ENCODE data around the gene TUBGCP2.
A peak's percentile ranks its signal among the peaks of the same experiment; 100 is the strongest.

Gene TUBGCP2

DNA sequence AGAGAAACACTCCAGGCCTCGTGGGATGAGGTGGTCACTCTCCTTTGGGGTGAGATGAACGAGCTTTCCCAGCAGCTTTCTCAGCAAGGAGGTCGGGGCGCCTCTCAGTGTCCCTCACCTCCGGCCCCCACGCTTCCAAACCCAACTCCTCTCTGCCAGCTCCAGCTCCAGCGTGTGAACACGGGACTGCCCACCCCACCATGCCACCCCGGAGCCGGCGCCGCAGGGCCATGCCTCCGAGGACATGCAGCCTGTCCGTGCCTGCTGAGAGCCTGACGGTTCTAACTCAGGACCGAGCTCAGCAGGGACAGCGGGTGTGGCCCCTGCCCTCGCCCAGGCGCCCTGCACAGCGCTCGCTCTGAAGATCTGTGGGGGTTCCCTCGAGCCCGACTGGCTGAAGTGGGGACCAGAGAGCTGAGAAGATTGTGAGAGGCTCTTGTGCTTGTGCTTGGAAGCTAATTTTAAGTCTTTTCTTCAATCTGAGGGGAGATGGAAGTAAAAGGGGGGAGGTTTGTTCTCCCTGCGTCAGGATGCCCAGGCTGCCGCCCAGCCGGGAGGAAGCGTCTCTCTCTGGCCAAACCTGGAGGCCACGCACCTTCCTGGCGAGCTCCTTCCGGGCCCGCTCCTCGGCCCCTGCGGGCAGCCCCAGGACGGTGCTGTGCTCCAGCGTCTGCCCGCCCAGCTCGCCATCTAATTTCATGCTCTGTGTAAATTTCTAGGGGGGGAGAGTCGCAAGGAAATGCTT is 26.9 kb downstream of the TUBGCP2 start:
- Histone ChIP-seq H3K27ac (ENCODE audit: low read depth, low read length) (no peak overlapping the region), H3K9ac (ENCODE audit: low read length) (no peak overlapping the region), H3K36me3 (ENCODE audit: insufficient read depth, low read length) (peaks cover 61% of the 10 kb centered on the region), H3K4me1 (ENCODE audit: insufficient read depth, low read length) (no peaks in the 10 kb centered on the region), H3K4me3 (ENCODE audit: low read depth in 1 of 2, low read length in 2 of 2) (no peak overlapping the region), H3K27me3 (ENCODE audit: control insufficient read depth in 1 of 2, insufficient read depth in 2 of 2, low read length in 2 of 2) (peaks cover 0 to 8% of the 10 kb centered on the region in 2 donors), H3K9me3 (ENCODE audit: low read length) (no peaks in the 10 kb centered on the region)

DNA sequence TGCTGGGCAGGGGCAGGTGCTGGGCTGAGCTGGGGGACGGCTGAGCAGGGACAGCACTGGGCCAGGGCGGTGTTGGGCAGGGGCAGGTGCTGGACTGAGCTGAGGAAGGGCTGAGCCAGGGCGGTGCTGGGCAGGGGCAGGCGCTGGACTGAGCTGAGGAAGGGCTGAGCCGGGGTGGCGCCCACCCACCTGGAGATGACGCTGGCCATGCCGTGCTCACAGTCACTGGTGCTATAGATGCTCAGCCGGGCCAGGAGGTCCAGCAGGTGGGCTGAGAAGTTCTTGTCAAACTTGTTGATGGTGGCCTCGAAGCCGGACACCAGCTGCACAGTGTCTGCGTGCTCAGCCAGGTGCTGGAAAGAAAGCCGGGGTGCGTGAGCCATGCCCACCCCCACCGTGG is 27.6 kb downstream of the TUBGCP2 start:
- H3K36me3 ChIP-seq (ENCODE audit: insufficient read depth, low read length) = peaks cover 54% of the 10 kb centered on the region

DNA sequence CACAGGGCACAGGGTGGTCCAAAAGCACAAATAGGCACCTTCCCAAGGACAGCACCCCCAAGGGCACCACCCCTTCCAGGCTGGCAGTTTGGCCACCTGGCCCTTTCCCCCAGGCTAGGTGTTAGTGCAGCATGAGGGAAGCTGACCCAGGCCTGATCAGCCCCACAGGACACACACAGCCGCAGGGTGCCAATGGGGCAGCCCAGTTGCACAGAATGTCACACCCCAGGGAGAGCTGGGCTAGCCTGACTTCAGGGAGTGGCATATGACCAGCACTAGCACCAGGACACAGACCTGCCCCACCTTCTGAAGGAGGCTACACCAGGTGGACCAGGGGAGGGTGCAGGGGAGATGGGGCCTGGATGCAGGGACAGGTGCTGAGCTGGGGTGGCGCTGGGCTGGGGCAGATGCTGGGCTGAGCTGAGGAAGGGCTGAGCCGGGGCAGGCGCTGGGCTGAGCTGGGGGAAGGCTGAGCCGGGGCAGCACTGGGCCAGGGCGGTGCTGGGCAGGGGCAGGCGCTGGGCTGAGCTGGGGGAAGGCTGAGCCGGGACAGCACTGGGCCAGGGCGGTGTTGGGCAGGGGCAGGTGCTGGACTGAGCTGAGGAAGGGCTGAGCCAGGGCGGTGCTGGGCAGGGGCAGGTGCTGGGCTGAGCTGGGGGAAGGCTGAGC is 28.1 kb downstream of the TUBGCP2 start:
- no peak overlapping the region for H3K4me3 ChIP-seq (ENCODE audit: low read depth in 1 of 2, low read length in 2 of 2)
- no peaks in the 10 kb centered on the region for H3K9me3 ChIP-seq (ENCODE audit: low read length)
- H3K27ac ChIP-seq (ENCODE audit: low read depth, low read length) = no peak overlapping the region
- no peaks in the 10 kb centered on the region for H3K4me1 ChIP-seq (ENCODE audit: insufficient read depth, low read length)
- no peak overlapping the region for H3K9ac ChIP-seq (ENCODE audit: low read length)
- H3K27me3 ChIP-seq (ENCODE audit: control insufficient read depth in 1 of 2, insufficient read depth in 2 of 2, low read length in 2 of 2) = peaks cover 0 to 21% of the 10 kb centered on the region in 2 donors
- H3K36me3 ChIP-seq (ENCODE audit: insufficient read depth, low read length) = peaks cover 48% of the 10 kb centered on the region

More for the DNA sequence above, 27.6 kb downstream of the TUBGCP2 start:
- Histone ChIP-seq H3K27me3 (ENCODE audit: control insufficient read depth in 1 of 2, insufficient read depth in 2 of 2, low read length in 2 of 2) (peaks cover 0 to 16% of the 10 kb centered on the region in 2 donors), H3K9me3 (ENCODE audit: low read length) (no peaks in the 10 kb centered on the region), H3K27ac (ENCODE audit: low read depth, low read length) (no peak overlapping the region), H3K4me3 (ENCODE audit: low read depth in 1 of 2, low read length in 2 of 2) (no peak overlapping the region), H3K9ac (ENCODE audit: low read length) (no peak overlapping the region), H3K4me1 (ENCODE audit: insufficient read depth, low read length) (no peaks in the 10 kb centered on the region)

DNA sequence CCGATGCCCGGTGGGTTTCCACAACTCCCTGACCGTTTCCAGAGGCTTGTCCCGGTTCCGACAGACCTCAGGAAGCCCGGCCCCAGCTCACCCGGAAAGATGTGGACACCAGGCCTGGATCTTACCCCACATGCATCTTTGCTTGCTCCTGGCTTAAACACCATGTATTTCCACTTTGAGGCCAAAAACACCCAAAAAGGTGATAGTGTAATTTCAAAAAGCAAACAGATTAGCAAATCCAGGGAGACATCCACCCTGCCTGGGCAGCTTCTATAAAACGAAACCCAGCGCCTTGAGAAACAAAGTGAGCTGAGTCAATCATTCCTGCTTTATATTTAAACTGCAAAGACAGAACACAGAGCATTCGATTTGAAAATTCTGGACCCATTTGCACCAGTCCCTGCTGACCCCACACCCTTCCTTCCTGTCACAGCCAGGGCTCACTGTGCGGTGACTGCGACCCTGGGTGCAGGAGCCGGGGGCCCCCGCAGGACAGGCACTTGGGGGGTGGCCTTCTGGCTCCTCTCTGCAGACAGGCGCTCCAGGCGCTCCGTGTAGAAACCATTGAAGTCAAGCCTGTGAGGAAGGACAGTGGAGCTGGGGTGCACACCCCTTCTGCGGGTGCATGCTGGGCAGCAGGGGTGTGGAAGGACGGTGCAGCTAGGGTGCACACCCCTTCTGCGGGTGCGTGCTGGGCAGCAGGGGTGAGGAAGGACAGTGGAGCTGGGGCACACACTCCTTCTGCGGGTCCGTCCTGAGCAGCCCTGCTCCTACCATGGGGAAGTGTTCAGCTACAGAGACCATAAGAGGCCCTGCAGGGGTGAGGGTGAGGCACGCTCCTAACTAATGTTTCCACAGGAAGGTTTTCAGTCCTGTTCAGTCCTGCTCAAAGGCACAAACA is 29.1 kb downstream of the TUBGCP2 start:
- Histone ChIP-seq H3K4me3 (ENCODE audit: low read depth in 1 of 2, low read length in 2 of 2) (no peak overlapping the region), H3K27ac (ENCODE audit: low read depth, low read length) (no peak overlapping the region), H3K27me3 (ENCODE audit: control insufficient read depth in 1 of 2, insufficient read depth in 2 of 2, low read length in 2 of 2) (peaks cover 0 to 30% of the 10 kb centered on the region in 2 donors), H3K9ac (ENCODE audit: low read length) (no peak overlapping the region), H3K9me3 (ENCODE audit: low read length) (no peaks in the 10 kb centered on the region), H3K36me3 (ENCODE audit: insufficient read depth, low read length) (peaks cover 38% of the 10 kb centered on the region), H3K4me1 (ENCODE audit: insufficient read depth, low read length) (no peaks in the 10 kb centered on the region)

DNA sequence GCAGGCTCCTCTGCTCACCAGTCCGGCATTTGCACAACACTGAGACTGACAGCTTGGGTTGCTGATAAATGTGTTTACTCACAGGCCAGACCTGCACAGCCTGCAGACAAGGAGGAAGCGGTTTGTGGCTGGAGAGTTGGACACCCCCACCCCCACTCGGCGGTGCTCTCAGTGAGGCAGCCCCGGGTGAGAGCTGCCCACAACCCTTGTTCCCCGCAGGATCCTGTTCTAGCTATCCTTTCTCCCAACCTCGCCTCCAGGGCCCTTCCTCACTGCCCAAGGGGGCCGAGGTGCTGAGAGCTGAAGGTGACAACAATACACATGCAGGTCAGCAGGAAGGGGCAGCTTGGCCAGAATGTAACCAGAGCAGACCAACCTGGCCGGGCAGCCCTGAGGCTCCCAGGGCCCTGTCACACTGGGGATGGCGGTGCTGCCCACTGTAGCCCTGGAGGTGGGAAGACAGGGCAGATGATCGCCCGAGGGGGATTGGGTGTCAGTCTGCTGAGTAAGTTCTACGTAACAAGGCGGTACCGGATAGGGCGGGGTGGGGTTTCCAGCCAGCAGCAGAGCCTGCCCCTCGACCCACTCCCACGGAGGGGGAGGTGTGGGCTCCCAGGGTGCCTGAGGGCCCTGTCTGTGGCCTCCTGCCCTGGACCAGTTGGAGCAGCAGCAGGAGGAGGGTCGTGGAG is 30.0 kb downstream of the TUBGCP2 start:
- no peaks in the 10 kb centered on the region for H3K4me1 ChIP-seq (ENCODE audit: insufficient read depth, low read length)
- peaks cover 0 to 31% of the 10 kb centered on the region in 2 donors for H3K27me3 ChIP-seq (ENCODE audit: control insufficient read depth in 1 of 2, insufficient read depth in 2 of 2, low read length in 2 of 2)
- no peak overlapping the region for H3K4me3 ChIP-seq (ENCODE audit: low read depth in 1 of 2, low read length in 2 of 2)
- H3K9me3 ChIP-seq (ENCODE audit: low read length) = no peaks in the 10 kb centered on the region
- H3K27ac ChIP-seq (ENCODE audit: low read depth, low read length) = no peak overlapping the region
- H3K9ac ChIP-seq (ENCODE audit: low read length) = no peak overlapping the region
- peaks cover 30% of the 10 kb centered on the region for H3K36me3 ChIP-seq (ENCODE audit: insufficient read depth, low read length)

DNA sequence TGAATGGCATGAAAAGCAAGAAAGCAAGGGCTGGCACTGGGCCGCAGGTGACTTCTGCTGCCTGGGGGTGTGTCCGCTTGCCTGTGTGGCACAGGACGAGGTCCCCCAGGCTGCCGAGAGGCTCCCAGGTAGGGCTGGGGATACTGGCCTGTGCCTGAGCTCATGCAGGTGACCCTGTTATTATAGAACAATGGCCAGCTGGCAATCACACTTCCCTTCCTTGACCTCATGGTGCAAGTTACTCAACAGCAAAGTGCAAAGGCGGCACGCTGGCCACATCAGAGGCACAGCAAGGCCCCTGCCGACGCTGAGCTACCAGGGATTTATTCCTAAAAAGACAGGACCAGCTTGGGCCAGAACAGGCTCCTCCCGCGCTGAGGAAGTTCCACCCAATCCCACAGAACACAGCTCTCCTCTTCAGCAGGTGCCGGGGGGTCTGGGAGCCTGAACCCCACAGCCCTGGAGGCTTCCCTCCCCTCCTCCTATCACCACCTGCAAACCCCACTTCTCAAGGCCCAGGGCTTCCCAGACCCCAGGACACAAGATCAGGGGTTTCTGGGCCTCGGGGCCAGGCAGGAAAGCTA is 30.6 kb downstream of the TUBGCP2 start:
- Histone ChIP-seq H3K36me3 (ENCODE audit: insufficient read depth, low read length) (peaks cover 24% of the 10 kb centered on the region), H3K9ac (ENCODE audit: low read length) (no peak overlapping the region), H3K9me3 (ENCODE audit: low read length) (no peaks in the 10 kb centered on the region), H3K4me1 (ENCODE audit: insufficient read depth, low read length) (no peaks in the 10 kb centered on the region), H3K27ac (ENCODE audit: low read depth, low read length) (no peak overlapping the region), H3K4me3 (ENCODE audit: low read depth in 1 of 2, low read length in 2 of 2) (no peak overlapping the region), H3K27me3 (ENCODE audit: control insufficient read depth in 1 of 2, insufficient read depth in 2 of 2, low read length in 2 of 2) (peaks cover 0 to 31% of the 10 kb centered on the region in 2 donors)

DNA sequence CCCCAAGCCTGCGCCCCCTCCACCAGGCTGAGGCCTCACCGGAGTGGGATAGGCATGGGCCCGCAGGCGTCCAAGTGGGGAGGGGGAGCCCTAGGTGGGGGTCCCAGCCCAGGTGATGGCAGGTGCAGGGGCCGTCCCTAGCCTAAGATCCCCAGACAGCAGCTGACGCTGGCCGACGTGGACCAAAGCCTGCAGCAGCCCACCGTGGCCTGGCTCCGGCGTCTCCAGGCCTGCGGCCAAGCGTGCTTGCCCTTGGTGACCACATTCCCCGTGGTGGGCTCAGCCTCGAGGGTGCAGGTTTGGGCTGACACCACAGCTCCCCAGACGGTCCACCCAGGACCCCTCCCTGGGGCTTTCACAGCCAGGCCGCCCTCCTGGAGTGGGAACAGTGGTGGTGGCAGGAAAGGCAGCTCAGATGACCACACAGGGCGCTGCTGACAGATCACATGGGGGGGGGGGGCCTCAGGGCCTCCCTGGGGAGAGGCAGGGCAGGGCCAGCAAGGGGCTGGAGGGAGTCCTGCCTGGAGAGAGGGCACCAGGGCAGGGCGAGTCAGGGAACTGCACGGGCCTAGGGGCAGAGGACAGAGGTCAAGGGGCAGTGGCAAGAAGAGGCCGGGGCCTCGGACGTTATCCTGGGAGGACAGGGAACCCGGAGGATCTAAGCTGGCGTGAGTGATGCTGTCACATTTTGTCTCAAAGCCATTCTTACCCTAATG is 31.2 kb downstream of the TUBGCP2 start:
- H3K9me3 ChIP-seq (ENCODE audit: low read length) = no peaks in the 10 kb centered on the region
- H3K4me1 ChIP-seq (ENCODE audit: insufficient read depth, low read length) = no peaks in the 10 kb centered on the region
- peaks cover 0 to 31% of the 10 kb centered on the region in 2 donors for H3K27me3 ChIP-seq (ENCODE audit: control insufficient read depth in 1 of 2, insufficient read depth in 2 of 2, low read length in 2 of 2)
- no peak overlapping the region for H3K9ac ChIP-seq (ENCODE audit: low read length)
- H3K27ac ChIP-seq (ENCODE audit: low read depth, low read length) = no peak overlapping the region
- no peak overlapping the region for H3K4me3 ChIP-seq (ENCODE audit: low read depth in 1 of 2, low read length in 2 of 2)
- peaks cover 17% of the 10 kb centered on the region for H3K36me3 ChIP-seq (ENCODE audit: insufficient read depth, low read length)

DNA sequence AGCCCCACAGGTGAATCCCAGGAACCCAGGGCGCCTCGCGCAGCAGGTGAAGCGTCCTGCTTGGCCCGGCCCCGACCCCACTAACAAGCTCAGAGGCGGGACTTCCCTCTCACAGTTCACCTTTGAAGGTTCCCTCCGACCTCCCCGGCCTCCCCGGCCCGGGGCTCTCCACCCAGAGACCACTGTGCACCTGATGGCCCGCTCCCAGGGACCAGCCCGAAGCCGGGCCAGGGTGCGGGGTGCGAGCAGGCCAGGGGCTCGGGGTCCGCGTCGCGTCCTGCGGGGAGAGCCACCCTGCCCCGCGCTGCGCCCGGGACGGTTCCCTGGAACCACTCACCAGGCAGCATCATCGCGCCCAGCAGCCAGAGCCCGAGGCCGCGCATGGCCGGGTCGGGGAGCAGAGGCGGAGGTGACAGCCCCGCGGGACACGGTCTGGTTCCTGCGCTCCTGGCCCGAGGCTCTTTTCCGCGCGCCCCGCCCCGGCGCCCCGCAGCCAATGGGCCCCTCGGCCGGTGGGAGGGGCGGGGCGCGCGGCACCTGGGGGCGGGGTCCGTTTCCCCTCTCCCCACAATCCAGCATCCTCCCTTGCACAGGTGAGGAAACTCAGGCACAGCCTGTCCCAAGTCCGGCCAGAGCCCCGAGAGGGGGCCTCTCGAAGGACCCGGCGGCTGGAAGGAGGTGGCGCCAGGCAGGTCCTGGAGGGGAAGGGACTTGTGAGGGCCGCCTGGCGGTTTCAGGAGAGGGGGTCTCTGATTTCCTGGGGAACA is 32.1 kb downstream of the TUBGCP2 start, which contains the start of gene ADAM8:
Gene ADAM8, minus strand, starts transcription at position 434 of the 767 bp plus-strand sequence. Its CDS starts 51 bp downstream, at position 383.
- Histone ChIP-seq H3K4me3 (ENCODE audit: low read depth in 1 of 2, low read length in 2 of 2) (peak within 1 kb of the TSS in 1 of 2 donors; percentile 32), H3K27ac (ENCODE audit: low read depth, low read length) (no peak within 1 kb of the TSS), H3K9ac (ENCODE audit: low read length) (no peak within 1 kb of the TSS), H3K9me3 (ENCODE audit: low read length) (no peaks in the 10 kb centered on the region), H3K27me3 (ENCODE audit: control insufficient read depth in 1 of 2, insufficient read depth in 2 of 2, low read length in 2 of 2) (peaks cover 0 to 31% of the 10 kb centered on the region in 2 donors), H3K36me3 (ENCODE audit: insufficient read depth, low read length) (peaks cover 9% of the 10 kb centered on the region), H3K4me1 (ENCODE audit: insufficient read depth, low read length) (no peaks in the 10 kb centered on the region)

DNA sequence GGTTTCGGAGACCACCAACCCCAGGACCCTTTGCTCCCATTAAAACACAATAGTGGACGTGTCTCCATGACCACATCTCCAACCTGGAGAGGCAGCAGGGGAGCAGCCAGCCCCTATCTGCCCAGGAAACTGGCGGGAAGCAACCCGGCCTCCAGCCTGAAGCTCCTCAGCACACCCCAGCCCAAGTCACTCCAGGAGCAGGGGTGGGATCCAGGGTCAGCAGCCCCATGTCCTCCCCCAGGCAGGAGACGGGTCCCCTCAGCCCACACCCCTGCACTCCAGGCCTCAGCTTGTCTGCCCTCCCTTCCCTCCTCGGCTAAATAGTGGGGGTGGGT is 32.6 kb downstream of the TUBGCP2 start:
- Histone ChIP-seq H3K36me3 (ENCODE audit: insufficient read depth, low read length) (peaks cover 4% of the 10 kb centered on the region), H3K27me3 (ENCODE audit: control insufficient read depth in 1 of 2, insufficient read depth in 2 of 2, low read length in 2 of 2) (peaks cover 0 to 31% of the 10 kb centered on the region in 2 donors), H3K4me3 (ENCODE audit: low read depth in 1 of 2, low read length in 2 of 2) (no peak overlapping the region), H3K9me3 (ENCODE audit: low read length) (no peaks in the 10 kb centered on the region), H3K9ac (ENCODE audit: low read length) (no peak overlapping the region), H3K4me1 (ENCODE audit: insufficient read depth, low read length) (no peaks in the 10 kb centered on the region), H3K27ac (ENCODE audit: low read depth, low read length) (no peak overlapping the region)

DNA sequence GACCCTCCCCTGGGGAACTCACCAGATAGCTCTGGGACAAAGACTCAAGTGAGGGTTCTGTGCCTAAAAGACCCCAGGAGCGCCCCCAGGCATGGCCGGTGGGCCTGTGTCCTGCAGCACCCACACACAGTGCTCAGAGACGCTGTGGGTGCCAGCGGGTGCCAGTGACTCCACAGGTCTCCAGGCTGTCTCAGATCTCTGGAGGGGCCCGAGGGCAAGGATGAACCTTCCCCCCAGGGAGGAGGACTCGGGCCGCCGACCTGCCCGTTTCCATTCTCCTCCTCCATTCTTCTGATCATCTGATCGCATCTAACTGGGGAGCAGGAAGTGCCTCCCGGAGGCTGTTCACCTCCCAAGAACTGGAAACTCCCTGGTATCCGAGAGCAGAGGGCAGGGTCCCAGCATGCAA is 33.0 kb downstream of the TUBGCP2 start:
- no peaks in the 10 kb centered on the region for H3K9me3 ChIP-seq (ENCODE audit: low read length)
- peaks cover 0 to 31% of the 10 kb centered on the region in 2 donors for H3K27me3 ChIP-seq (ENCODE audit: control insufficient read depth in 1 of 2, insufficient read depth in 2 of 2, low read length in 2 of 2)
- no peak overlapping the region for H3K27ac ChIP-seq (ENCODE audit: low read depth, low read length)
- no peaks in the 10 kb centered on the region for H3K4me1 ChIP-seq (ENCODE audit: insufficient read depth, low read length)
- no peak overlapping the region for H3K9ac ChIP-seq (ENCODE audit: low read length)
- no peak overlapping the region for H3K4me3 ChIP-seq (ENCODE audit: low read depth in 1 of 2, low read length in 2 of 2)
- peaks cover 4% of the 10 kb centered on the region for H3K36me3 ChIP-seq (ENCODE audit: insufficient read depth, low read length)
